Measurements from ENCODE around the gene AP1B1.

DNA sequence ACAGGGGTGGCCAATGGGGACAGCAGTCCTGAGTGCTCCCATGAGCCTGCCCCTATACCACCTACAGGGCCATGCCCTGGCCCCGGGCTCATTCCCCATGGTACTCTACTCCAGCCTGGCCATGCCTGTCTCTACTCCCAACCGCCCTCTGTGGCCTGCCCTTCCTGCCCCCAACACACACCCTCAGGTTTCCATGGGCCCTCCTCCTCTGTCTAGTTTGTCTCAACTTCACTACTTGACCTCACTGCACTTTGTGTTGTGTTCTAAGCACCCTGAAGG is 46.6 kb downstream of the AP1B1 start:
- no peak for TF ChIP-seq POLR2A (IDR thresholded peaks at IDR 0.05; ENCODE audit: low read depth, low read length)
- TF ChIP-seq, protein P1, sequence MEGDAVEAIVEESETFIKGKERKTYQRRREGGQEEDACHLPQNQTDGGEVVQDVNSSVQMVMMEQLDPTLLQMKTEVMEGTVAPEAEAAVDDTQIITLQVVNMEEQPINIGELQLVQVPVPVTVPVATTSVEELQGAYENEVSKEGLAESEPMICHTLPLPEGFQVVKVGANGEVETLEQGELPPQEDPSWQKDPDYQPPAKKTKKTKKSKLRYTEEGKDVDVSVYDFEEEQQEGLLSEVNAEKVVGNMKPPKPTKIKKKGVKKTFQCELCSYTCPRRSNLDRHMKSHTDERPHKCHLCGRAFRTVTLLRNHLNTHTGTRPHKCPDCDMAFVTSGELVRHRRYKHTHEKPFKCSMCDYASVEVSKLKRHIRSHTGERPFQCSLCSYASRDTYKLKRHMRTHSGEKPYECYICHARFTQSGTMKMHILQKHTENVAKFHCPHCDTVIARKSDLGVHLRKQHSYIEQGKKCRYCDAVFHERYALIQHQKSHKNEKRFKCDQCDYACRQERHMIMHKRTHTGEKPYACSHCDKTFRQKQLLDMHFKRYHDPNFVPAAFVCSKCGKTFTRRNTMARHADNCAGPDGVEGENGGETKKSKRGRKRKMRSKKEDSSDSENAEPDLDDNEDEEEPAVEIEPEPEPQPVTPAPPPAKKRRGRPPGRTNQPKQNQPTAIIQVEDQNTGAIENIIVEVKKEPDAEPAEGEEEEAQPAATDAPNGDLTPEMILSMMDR (conservative IDR thresholded peaks at IDR 0.05; ENCODE audit: low read depth, low read length) = no peak
- TF ChIP-seq, protein P2, sequence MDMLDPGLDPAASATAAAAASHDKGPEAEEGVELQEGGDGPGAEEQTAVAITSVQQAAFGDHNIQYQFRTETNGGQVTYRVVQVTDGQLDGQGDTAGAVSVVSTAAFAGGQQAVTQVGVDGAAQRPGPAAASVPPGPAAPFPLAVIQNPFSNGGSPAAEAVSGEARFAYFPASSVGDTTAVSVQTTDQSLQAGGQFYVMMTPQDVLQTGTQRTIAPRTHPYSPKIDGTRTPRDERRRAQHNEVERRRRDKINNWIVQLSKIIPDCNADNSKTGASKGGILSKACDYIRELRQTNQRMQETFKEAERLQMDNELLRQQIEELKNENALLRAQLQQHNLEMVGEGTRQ (IDR thresholded peaks at IDR 0.05; ENCODE audit: low read depth, low read length) = no peak
- TF ChIP-seq RCOR1 (IDR thresholded peaks at IDR 0.05; ENCODE audit: insufficient replicate concordance, low read length) = no peak
- TF ChIP-seq SMC3 (IDR thresholded peaks at IDR 0.05; ENCODE audit: low read depth, low read length) = no peak
- TF ChIP-seq RAD21 (IDR thresholded peaks at IDR 0.05; ENCODE audit: low read length) = no peak
- TF ChIP-seq MAFK (IDR thresholded peaks at IDR 0.05; ENCODE audit: low read depth, low read length) = no peak
- TF ChIP-seq, protein P3, sequence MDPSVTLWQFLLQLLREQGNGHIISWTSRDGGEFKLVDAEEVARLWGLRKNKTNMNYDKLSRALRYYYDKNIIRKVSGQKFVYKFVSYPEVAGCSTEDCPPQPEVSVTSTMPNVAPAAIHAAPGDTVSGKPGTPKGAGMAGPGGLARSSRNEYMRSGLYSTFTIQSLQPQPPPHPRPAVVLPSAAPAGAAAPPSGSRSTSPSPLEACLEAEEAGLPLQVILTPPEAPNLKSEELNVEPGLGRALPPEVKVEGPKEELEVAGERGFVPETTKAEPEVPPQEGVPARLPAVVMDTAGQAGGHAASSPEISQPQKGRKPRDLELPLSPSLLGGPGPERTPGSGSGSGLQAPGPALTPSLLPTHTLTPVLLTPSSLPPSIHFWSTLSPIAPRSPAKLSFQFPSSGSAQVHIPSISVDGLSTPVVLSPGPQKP (IDR thresholded peaks at IDR 0.05; ENCODE audit: borderline replicate concordance, low read depth, low read length) = no peak
- TF ChIP-seq MXI1 (IDR thresholded peaks at IDR 0.05; ENCODE audit: borderline replicate concordance, low read depth, low read length) = no peak
- TF ChIP-seq MAZ (IDR thresholded peaks at IDR 0.05; ENCODE audit: borderline replicate concordance, low read depth, low read length) = no peak
- TF ChIP-seq FOS (IDR thresholded peaks at IDR 0.05; ENCODE audit: low read depth, low read length) = no peak

All from IMR-90 (cell line).